Lung (tissue), 12 donors: ENCODE results near the gene LBP. TPM values are rescaled to one million over a fixed set of nuclear protein-coding genes. Genes with fewer than 3 reads are reported as not detected.

Experiments used
- ATAC-seq: fragments of 200-7000 bp; cut with Tn5 transposase; one replicate; pipeline ENCODE4 v1.9.1; 2020; ENCODE audit warnings: moderate number of reproducible peaks; ENCODE audit not compliant: insufficient read depth, low FRiP score
- DNase-seq, 3 donors: peaks; one replicate each; pipeline ENCODE4 v3.0.0-alpha.2; 2013 to 2017
- H3K27ac ChIP-seq, 2 donors: one replicate each; pipeline ENCODE4 v1.5.1; 2013; ENCODE audit warnings: mild to moderate bottlenecking in 2 of 2, moderate library complexity in 2 of 2, control low read depth in 1 of 2, inconsistent platforms in 1 of 2, low read depth in 1 of 2, low read length in 1 of 2
- H3K27me3 ChIP-seq, 3 donors: one replicate each; pipeline ENCODE4 v1.5.1; 2013; ENCODE audit warnings: low read length in 2 of 3; ENCODE audit not compliant: control insufficient read depth in 3 of 3, insufficient read depth in 3 of 3
- H3K36me3 ChIP-seq, 4 donors: one replicate each; pipeline ENCODE4 v1.5.1; 2013; ENCODE audit warnings: low read length in 4 of 4, mild to moderate bottlenecking in 1 of 4, moderate library complexity in 1 of 4; ENCODE audit not compliant: control insufficient read depth in 4 of 4, insufficient read depth in 4 of 4
- H3K4me1 ChIP-seq, 5 donors: one replicate each; pipeline ENCODE4 v1.5.1; 2013; ENCODE audit warnings: low read length in 5 of 5, mild to moderate bottlenecking in 2 of 5, moderate library complexity in 1 of 5; ENCODE audit not compliant: control insufficient read depth in 5 of 5, insufficient read depth in 5 of 5
- H3K4me3 ChIP-seq: one replicate; pipeline ENCODE4 v1.5.1; 2013; ENCODE audit warnings: mild to moderate bottlenecking, control low read depth, moderate library complexity
- H3K9ac ChIP-seq, 2 donors: one replicate each; pipeline ENCODE4 v1.5.1; 2013; ENCODE audit warnings: low read length in 2 of 2, control low read depth in 1 of 2; ENCODE audit not compliant: insufficient read depth in 1 of 2
- H3K9me3 ChIP-seq, 4 donors: one replicate each; pipeline ENCODE4 v1.5.1; 2013; ENCODE audit warnings: low read length in 3 of 4, mild to moderate bottlenecking in 1 of 4, moderate library complexity in 1 of 4; ENCODE audit not compliant: control insufficient read depth in 4 of 4, insufficient read depth in 3 of 4
- CTCF ChIP-seq: IDR thresholded peaks from 2 replicates; pipeline ENCODE4 v1.5.1; 2012; ENCODE audit warnings: mild to moderate bottlenecking; ENCODE audit errors: control extremely low read depth, extremely low read depth
- WGBS, 2 donors: extraction: QIAGEN DNeasy Blood & Tissue Kit; methylation state at CpG; one replicate each; pipeline ENCODE4 v1.1.7; 2013; 5-methylcytosine and 5-hydroxymethylcytosine counted together
- polyA plus RNA-seq, 2 donors: library from polyadenylated mRNA; stranded (reverse); fragments of 200-250 nt; gene quantifications; one replicate each; pipeline ENCODE4 v1.2.1, GENCODE V29; 2013
- total RNA-seq, 2 donors: library from RNA; depleted of rRNA in 1 of 2; stranded (reverse); fragments of >200 nt in 1 of 2; gene quantifications; one replicate each; pipeline ENCODE4 v1.2.1, GENCODE V29; 2014 to 2021
- donor health status: control.
- donor health status: control.
- donor health status: Bipolar disorder and iron deficiency.
- donor health status: healthy.
- donor health status: DM: yes; HTN: yes; CAD: no.

LBP gene
- total and polyA plus RNA-seq, 4 donors = 0.30 to 4.8 (median 0.98) TPM; not detected in 1

GRCh38 chr20:38321959-38322598, 24.2 kb upstream of the LBP start:
- Histone ChIP-seq H3K9ac (no peak overlapping the region), H3K9me3 (no peaks in the 10 kb centered on the region), H3K27me3 (peaks cover 0 to 2% (median 0%) of the 10 kb centered on the region in 3 donors), H3K36me3 (no peaks in the 10 kb centered on the region), H3K27ac (no peak overlapping the region), H3K4me1 (peaks cover 0 to 4% (median 0%) of the 10 kb centered on the region in 5 donors), H3K4me3 (no peak overlapping the region)
- TF ChIP-seq CTCF = peak; percentile 8
- ATAC-seq (no peak), DNase-seq (peak; percentile 67 to 79 (median 78))
- 3 to 8% methylated on average over 5 of the region's 5 CpGs for WGBS, 2 donors

GRCh38 chr20:38324159-38324558, 22.1 kb upstream of the LBP start:
- Histone ChIP-seq H3K9ac (no peak overlapping the region), H3K27ac (no peak overlapping the region), H3K27me3 (peaks cover 0 to under 1% (median 0%) of the 10 kb centered on the region in 3 donors), H3K4me1 (peaks cover 0 to 4% (median 0%) of the 10 kb centered on the region in 5 donors), H3K36me3 (no peaks in the 10 kb centered on the region), H3K9me3 (no peaks in the 10 kb centered on the region), H3K4me3 (no peak overlapping the region)
- ATAC-seq (no peak), DNase-seq (no peak)
- TF ChIP-seq CTCF = no peak
- WGBS, 2 donors = 94 to 95% methylated on average over 3 of the region's 3 CpGs

GRCh38 chr20:38325167-38325566, 21.1 kb upstream of the LBP start:
- Histone ChIP-seq H3K9me3 (no peaks in the 10 kb centered on the region), H3K36me3 (no peaks in the 10 kb centered on the region), H3K4me3 (no peak overlapping the region), H3K27ac (no peak overlapping the region), H3K27me3 (no peaks in the 10 kb centered on the region), H3K9ac (no peak overlapping the region), H3K4me1 (peaks cover 0 to 4% (median 0%) of the 10 kb centered on the region in 5 donors)
- no peak for DNase-seq
- no peak for TF ChIP-seq CTCF
- 73 to 74% methylated on average over 3 of the region's 3 CpGs for WGBS, 2 donors
- ATAC-seq = no peak

- Histone ChIP-seq H3K4me3 (no peak overlapping the region), H3K9me3 (no peaks in the 10 kb centered on the region), H3K27ac (no peak overlapping the region), H3K4me1 (peaks cover 0 to 4% (median 0%) of the 10 kb centered on the region in 5 donors), H3K36me3 (no peaks in the 10 kb centered on the region), H3K9ac (no peak overlapping the region), H3K27me3 (no peaks in the 10 kb centered on the region)
- no peak for TF ChIP-seq CTCF
- no peak for ATAC-seq
- WGBS, 2 donors = 78 to 89% methylated on average over 3 of the region's 3 CpGs
- no peak for DNase-seq
Observed at GRCh38 chr20:38325905-38326304, 20.4 kb upstream of the LBP start.
